Stimulated activated CD8-positive, alpha-beta memory T cell treated with anti-CD3 and anti-CD28 coated beads, Interleukin-2, amount 100 ng/mL, for 48 hours (primary cell): ENCODE results near the gene DUXB.

ENCODE experiments used
- DNase-seq, 2 donors: peaks; one replicate each; pipeline ENCODE4 v3.0.0-alpha.2; 2020; ENCODE audit warnings: low read depth in 2 of 2

DUXB gene

DNA sequence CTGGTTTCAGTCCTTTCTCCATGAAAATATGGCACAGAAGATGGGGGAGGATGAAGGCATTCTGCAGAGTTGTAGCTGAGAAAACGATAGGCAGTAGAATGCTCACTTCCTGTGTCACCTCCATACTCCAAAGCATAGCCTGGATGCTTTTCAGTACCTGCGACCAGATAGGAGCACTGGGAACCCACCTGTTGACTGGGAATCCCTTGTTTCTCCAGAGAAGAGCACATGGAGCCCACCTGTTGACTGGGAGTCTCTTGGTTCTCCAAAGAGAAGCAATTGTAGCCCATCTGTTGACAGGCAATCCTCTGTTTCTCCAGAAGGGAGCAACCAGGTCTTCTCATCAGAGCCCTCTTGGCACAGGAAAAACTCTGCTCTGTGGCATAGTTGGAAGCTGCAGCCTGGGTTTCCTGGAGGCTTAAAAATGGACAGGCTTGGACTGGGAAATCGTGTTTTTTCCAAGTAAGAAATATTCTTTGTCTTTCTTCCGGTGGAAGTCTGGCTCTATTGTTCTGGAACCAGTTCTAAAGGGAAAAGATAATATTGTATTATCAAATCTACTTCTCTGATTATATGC, 40.4 kb downstream of the DUXB start:
- DNase-seq = no peak

DNA sequence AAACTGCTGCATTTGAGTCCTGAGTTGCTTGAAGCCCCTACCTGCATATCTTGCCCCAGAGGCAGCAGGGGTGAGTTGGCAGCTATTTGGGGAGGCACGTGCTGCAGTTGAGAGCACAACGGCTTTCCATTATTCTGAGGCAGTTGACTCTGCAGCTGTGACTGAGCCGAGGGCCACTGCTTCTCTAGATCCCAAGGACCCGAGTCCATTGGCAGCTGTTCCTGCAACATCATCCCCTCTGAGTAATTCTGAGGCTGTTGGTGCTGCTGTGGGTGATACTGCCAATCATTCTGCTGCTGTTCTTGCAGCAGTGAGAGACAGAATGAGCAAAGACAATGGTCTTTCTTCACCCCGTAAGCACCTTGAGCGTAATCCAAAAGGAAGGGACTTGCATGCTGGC, 40.9 kb downstream of the DUXB start:
- no peak for DNase-seq

DNA sequence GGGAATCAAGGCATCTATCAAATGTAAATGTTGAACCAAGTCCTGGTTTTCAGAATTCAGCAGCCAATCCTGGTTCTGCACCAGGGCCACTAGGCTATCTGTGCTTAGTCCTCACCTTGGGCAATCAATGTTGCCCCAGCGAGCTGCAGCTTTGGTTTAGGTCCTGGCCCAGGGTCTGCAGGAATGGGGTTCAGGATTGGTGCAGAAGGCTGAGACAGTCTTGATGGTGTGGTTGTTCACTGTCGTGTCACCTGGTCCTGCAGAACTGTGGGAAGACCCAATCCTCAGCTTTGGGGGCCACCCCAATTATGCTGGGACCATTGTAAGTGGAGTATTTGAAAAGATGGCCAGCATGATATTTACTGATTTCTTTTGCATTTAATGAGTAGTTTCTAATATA, 43.1 kb downstream of the DUXB start:
- DNase-seq = no peak

DNA sequence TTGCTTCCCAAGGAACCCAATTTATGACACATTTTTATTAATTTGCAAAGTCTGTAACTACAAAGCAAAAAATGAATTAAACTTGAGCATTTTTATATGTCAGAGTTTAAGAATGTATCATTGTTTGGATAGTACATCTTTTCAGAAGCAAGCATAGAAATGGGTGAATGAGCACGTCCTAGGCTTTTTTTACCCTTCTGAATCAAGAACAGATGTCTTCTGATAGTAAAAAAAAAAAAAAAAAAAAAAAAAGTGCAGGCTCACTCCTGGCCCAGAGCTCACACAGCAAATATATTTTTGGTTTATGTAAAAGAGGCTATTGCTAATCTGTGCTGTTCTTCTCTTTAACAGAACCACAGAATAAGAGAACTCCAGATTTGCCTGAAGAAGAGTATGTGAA, 47.3 kb downstream of the DUXB start:
- no peak for DNase-seq

DNA sequence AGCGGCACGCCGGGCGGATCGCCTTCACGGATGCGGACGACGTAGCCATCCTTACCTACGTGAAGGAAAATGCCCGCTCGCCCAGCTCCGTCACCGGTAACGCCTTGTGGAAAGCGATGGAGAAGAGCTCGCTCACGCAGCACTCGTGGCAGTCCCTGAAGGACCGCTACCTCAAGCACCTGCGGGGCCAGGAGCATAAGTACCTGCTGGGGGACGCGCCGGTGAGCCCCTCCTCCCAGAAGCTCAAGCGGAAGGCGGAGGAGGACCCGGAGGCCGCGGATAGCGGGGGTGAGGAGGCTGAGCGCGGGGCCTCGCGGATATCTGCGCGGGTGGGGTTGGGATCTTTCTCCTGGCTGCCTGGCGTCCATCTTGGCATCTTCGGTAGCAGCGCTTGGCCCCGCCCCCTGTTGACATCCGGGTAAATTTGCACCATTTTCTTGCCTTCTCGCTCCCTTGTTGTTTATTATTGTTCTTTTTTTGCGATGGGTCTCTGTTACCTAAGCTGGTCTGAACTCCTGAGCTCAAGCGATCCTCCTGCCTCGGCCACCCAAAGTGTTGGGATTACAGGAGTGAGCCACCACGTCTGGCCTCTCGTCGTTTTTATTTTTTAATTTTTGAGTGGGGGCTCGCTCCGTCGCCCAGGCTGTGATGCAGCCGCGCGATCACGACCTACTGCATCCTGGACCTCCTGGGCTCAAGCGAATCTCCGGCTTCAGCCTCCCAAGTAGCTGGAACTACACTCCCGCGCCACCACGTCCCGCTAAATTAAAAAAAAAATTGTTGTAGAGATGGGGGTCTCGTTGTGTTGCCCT, 52.8 kb downstream of the DUXB start:
- peak; percentile 75 to 80 for DNase-seq

DNA sequence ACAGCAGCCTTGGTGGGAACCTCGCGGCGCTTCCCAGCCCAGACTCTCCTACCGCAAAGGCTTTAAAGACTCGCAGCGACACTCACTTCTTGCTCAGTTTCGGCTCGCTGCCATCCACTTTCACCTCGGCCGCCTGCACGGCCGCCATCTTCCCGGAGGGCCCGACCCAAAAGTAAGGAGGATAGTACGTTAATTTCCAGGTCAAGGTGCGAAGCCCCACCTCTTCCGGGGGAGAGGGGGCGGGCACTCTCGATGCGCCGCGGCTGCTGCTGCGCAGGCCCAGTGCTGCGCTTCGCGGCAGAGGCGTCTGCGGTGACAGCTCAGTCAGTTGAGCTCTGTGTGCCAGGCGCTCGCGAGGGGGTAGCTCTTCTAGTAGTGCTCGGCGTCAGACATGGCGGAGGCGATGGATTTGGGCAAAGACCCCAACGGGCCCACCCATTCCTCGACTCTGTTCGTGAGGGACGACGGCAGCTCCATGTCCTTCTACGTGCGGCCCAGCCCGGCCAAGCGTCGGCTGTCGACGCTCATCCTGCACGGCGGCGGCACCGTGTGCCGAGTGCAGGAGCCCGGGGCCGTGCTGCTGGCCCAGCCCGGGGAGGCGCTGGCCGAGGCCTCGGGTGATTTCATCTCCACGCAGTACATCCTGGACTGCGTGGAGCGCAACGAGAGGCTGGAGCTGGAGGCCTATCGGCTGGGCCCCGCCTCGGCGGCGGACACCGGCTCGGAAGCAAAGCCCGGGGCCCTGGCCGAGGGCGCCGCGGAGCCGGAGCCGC, 53.6 kb downstream of the DUXB start, which contains the start of the genes KARS1 and TERF2IP:
Gene KARS1 (minus strand): TSS at position 174 of the 773 bp plus-strand sequence. CDS start 26 bp downstream, at position 148.
Gene TERF2IP (plus strand): TSS at position 282 of the 773 bp plus-strand sequence. CDS start 110 bp downstream, at position 392.
- peak; percentile 89 to 91 for DNase-seq

DNA sequence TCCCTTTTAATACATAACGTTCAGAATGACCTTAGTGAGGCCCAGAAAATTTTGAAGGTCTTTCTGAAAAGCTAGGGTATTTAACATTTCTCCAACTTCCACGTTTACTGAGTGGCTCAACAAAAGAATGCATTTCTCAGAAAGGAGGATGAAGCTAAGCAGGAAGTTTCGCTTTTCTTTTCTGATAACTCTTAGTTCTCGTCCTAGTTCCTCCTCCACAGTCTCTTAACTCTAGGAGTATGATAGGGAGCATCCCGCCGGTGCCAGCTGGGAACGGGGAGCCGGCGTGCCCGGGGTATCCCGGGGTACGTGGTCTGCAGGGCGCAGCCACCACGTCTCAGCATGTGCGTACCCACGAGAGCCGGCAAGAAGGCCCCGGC, 54.2 kb downstream of the DUXB start:
- no peak for DNase-seq

DNA sequence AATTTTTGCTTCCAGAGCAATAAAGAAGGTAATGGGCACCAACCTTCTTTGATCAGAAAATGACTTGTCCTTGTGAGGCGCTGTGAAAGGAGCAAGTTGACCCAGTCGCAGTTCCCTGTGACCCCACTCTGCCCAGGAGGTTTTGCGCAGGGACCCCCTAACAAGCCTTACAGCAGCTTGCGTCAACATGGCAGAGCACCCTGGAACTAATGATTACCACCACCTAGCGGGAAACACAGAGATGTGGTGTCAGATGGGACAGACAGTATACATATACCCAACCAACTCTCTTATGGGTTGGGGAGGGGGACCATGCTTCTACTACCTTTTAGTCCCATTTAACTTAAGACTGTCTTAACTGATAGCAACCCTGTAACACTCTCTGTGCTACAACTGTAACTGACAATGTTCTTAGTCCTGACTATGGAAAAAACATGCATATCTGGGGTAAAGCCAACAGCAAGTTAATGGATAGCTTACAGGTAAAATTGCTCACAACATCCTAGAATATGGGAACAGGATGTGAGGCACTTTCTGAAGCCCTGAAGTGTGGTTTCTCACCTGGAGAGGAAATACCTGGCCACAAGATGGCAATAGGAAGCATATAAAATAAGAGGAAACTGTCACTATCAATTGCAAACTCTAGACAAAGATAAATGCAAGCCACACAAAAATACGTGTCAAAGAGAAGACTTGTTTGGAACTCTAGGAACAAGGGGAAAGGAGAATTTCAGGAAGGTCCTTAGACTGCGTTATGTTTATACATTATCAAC, 56.8 kb downstream of the DUXB start:
- DNase-seq = no peak
